OCI-M2 (cell line): ENCODE data around the gene SLC9B1.
A peak's percentile ranks its signal among the peaks of the same experiment; 100 is the strongest.

Experiments
- DNase-seq: peaks from one replicate; lab custom pipeline; 2025; ENCODE audit not compliant: unreplicated experiment; lab: John Stamatoyannopoulos, UW

SLC9B1 gene

GRCh38 chr4:103019308-103020124 lies at the start of gene SLC9B1:
TSS of gene SLC9B1 (minus strand) at chr4:103019705. CDS start at chr4:102991711, 27,994 bp downstream.
- DNase-seq = peak; percentile 53

GRCh38 chr4:103067841-103068547 lies 48.5 kb upstream of the SLC9B1 start:
- DNase-seq = no peak

GRCh38 chr4:103060453-103061148 lies 41.1 kb upstream of the SLC9B1 start:
- DNase-seq = no peak

DNA sequence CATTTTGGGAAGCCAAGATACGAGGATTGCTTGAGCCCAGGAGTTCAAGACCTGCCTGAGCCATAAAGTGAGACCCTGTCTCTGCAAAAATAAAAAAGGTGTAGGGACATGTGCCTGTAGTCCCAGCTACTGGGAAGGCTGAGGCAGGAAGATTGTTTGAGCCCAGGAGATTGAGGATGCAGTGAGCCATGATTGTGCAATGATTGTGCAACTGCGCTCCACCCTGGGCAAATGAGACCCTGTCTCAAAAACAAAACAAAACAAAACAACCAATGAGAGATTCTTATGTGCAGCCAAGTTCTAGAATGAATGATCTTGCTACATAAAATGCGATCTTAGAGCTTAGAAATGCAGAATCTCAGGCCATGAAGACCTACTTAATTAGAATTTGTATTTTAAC lies 34.5 kb upstream of the SLC9B1 start:
- DNase-seq = no peak

GRCh38 chr4:103052779-103053178 lies 33.3 kb upstream of the SLC9B1 start:
- DNase-seq = no peak

DNA sequence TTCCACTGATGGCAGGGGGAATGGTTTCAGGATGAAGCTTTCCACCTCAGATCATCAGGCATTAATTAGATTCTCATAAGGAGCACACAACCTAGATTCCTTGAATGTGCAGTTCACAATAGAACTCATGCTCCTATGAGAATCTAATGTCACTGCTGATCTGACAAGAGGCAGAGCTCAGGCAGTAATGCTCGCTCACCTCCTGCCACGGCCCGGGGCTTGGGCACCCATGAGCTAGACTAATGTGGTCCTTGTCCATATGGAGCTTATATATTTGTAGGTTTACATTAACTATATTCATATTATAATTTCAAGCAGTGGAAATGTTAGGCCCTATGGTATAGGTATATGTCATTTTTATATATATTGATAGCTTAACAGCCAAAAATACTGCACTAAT lies 32.6 kb upstream of the SLC9B1 start:
- no peak for DNase-seq

GRCh38 chr4:103050736-103051436 lies 31.4 kb upstream of the SLC9B1 start:
- no peak for DNase-seq

- no peak for DNase-seq
Observed at GRCh38 chr4:103046416-103047290, 27.1 kb upstream of the SLC9B1 start.

DNA sequence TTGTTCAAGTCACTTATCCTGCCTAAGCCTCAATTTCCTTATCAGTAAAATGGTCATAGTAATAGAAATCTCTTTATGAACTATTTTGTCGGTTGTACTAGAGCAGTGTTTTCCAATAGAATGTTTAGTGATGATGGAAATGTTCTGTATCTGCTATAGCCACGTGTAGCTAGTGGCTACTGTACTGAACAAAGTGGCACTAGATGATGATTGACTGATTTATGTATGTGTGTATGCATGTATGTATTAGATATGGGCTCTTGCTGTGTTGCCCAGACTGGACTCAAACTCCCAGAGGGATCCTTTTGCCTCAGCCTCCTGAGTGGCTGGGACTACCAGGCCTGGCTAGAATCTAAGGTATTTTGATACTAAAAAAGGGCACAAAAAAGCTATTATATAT lies 24.7 kb upstream of the SLC9B1 start:
- no peak for DNase-seq

DNA sequence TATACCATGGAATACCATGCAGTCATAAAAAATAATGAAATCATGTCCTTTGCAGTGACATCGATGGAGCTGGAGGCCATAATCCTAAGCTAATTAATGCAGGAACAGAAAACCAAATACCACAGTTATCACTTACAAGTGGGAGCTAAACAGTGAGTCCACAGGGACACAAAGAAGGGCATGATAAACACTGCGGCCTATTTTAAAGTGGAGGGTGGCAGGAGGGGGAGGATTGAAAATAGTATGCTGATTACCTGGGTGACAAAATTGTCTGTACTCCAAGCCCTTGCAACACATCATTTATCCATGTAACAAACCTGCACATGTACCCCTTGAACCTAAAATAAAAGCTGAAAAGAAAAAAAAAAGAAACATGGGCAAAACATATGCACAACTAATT lies 16.7 kb upstream of the SLC9B1 start:
- no peak for DNase-seq

DNA sequence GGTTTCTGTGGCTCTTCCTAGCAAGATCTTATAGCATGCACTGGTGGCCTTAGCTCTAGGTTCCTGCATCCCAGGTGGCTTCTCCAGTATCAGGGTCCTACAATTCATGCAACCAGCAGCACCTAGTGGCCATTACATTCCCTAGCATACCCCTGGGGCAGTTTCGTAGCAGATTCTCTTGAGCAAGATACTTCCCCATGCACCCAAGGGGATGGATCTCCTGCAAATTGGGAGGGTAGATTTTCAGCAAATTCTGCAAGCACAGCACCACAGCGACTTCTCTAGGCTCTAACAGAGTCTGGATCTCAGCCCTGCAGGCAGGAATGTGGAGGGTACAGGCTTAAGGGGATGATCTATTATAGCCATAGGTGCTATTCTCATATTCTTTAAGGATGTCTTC lies 13.1 kb upstream of the SLC9B1 start:
- no peak for DNase-seq

DNA sequence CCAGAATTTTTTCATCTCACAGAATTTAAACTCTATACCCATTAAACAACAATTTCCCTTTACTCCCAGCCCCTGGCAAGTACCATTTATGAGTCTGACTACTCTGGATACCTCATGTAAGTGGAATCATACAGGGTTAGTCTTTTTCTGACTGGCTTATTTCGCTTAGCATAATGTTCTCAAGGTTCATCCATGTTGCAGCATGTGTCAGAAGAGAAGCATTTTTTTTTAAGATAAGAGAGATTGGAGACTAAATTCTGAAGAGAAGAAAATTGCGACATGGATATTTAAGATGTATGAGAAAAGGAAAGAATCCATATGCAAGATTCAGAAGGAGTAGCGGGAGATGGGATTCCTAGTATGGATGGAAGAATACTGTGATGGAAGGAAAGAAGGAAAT lies 11.3 kb upstream of the SLC9B1 start:
- DNase-seq = no peak

GRCh38 chr4:103029300-103029699 lies 9.8 kb upstream of the SLC9B1 start:
- no peak for DNase-seq

GRCh38 chr4:103026868-103027267 lies 7.4 kb upstream of the SLC9B1 start:
- DNase-seq = no peak

DNA sequence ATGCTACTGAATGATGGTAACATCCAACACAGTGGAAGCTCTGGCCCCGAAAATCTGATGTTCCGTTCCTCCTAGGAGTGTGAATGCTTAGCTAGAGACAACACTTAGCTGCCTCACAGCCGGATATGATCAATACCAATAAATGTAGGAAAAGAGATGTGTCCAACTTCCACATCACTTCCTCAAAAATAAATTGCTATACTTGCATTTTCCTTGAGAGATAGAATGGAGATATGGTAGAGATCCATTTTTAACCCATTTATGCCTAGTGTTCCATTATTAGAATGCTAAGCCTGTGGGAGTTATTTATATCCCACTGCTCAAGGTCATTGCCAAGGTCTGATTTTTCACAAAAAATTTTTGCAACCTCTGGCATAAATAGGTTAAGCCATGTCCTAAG lies 5.5 kb upstream of the SLC9B1 start:
- DNase-seq = no peak

DNA sequence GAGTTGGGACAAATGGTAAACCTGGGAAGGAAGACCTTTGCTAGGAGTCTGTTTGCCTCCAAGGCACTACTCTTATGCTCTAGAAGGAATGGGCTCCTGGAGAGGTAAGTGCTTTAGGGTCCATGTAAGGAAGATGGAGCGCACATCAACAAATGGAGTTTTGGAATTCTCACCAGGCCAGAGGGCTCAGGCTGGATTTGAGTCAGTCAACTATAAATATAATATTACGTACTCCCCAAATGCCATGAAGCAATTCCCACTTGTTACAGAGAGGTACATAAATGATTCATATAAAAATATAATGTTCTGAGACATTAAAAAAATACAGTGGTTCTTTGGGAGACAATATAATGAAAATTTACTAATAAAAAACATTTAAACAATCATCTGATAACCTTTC lies 1.6 kb upstream of the SLC9B1 start:
- no peak for DNase-seq

- DNase-seq = peak; percentile 19
Observed at GRCh38 chr4:103018391-103019307, 856 bp downstream of the SLC9B1 start.

DNA sequence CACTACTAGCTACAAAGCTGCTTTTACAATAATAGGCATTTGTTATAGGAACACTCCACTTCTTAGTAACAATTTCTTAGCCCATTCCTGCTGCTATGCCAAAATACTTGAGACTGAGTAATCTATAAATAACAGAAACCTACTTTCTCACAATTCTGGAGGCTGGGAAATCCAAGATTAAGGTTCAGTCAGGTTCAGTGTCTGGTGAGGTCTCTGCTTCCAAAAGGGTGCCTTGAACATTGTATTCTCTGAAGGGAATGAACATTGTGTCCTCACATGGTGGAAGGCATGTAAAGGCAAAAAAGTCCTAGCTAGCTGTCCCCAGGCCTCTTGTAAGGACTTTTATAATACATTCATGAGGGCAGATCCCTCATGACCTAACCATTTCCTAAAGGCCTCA lies 7.0 kb downstream of the SLC9B1 start:
- DNase-seq = no peak

GRCh38 chr4:103012060-103012459 lies 7.4 kb downstream of the SLC9B1 start:
- no peak for DNase-seq
